Muscle of arm (tissue), 14 donors: ENCODE data around the gene TSEN2. TPM values are rescaled to one million over a fixed set of nuclear protein-coding genes. Genes with fewer than 3 reads are reported as not detected.
"Not testable (repeated sequence)": the region's sequence is repeated elsewhere in the genome, so short reads cannot be mapped to it uniquely, and the experiment has no call there.

Experiments used
- DNase-seq: peaks from one replicate; pipeline ENCODE4 v3.0.0-alpha.2; 2013
- long read RNA-seq, 11 donors: transcript quantifications; one replicate each; lab custom pipeline, GENCODE V29; 2026
- polyA plus RNA-seq, 12 donors: library from polyadenylated mRNA; unstranded; fragments of 120-200 nt; gene quantifications; one replicate each; pipeline ENCODE4 v1.2.1, GENCODE V29; 2013; ENCODE audit not compliant: insufficient read length in 12 of 12

Gene TSEN2
- polyA plus RNA-seq: 10 to 100 TPM in 6 of 12 donors, 1 to 10 TPM in 4, not detected in 2; 8.2 to 21.3 (median 11.2) TPM
- long read RNA-seq, donor 1, partial matches to known transcripts: 0 of 1 reads
- long read RNA-seq, donor 1, other reads (novel, unspliced or antisense): 0 of 1 reads
- long read RNA-seq, donor 2: 0 reads
- long read RNA-seq, donor 3: 0 reads
- long read RNA-seq, donor 4: 0 reads
- long read RNA-seq, donor 5: 0 reads
- long read RNA-seq, donor 6: 0 reads
- long read RNA-seq, donor 7: 0 reads
- long read RNA-seq, donor 8: 0 reads
- long read RNA-seq, donor 9, partial matches to known transcripts: 6 of 6 reads
- long read RNA-seq, donor 9, other reads (novel, unspliced or antisense): 0 of 6 reads
- long read RNA-seq, donor 10, partial matches to known transcripts: 0 of 1 reads
- long read RNA-seq, donor 10, other reads (novel, unspliced or antisense): 0 of 1 reads
- long read RNA-seq, donor 11: 0 reads

DNA sequence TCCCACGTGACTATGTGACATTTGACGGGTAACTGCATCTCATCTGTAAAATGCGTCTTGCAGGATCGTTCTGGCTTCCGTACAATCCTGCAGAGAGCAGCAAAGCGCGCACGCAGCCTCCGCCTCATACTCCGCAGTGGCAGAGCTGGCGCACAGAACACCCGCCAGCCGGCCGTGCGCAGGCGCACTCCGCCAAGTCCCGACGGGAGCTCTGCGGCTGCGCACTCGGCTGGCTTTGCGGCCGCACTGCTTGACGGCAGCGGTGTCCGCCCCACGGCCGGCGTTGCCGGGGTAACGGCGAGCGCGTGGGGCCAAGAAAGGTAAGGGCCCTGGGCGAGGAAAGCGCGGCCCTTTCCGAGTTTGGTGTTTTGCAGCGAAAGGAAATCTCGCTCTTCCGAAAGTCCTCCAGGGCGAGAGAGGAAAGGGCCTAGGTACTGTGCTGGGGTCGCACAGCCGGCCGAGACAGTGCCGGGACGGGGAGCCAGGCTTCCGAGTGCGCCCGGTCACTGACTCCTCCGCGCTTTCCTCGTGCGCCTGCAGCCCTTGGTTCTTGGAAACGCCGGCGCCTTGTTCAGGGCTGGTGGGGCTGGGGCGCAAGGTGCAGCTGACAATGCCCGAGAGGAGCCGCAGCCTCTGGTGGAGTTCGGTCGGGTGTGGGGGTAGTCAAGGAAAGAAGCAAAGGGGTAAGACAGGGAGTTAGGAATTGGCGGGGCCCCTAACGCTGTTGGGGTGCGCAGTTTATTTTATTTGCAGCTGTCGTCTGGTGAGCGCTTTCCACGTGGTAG is at the start of gene TSEN2:
Gene TSEN2 (plus strand): TSS at position 283 of the 785 bp plus-strand sequence. CDS start 5,321 bp downstream, outside the sequence.
- peak; percentile 96 for DNase-seq

DNA sequence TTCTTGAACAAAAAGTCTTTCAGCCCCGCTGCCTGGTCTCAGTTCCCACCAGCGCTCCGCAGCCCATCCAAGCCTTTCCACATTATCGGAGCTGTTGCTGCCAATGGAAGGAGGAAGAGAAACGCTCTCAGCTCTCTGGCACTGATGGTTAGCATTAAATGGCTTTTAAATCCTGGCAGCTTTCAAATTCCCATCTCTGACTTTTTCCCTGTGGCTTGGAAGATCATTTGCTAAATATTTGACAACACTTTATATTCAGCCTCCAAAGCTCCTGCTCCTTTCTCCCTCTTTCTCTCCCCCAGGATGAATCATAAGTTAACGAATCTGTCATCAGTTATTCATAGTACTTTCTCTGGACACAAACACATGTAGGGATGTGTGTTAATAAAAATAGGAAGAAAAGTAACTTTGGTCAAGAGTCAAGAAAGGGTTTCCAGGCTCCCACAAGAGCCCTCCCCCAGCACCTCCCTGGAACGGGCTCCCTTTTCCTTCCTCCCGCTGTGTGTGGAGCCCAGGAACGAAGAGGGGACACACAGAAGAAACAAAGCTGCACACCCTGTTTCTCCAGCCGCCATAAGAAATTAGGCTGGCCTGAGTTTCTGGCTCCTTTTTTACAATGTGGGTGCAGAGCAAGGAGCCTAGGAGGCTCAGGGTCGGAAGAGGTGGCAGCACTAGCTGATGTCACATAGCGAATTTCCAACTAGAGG is 47.6 kb upstream of the TSEN2 start:
- peak; percentile 77 for DNase-seq

DNA sequence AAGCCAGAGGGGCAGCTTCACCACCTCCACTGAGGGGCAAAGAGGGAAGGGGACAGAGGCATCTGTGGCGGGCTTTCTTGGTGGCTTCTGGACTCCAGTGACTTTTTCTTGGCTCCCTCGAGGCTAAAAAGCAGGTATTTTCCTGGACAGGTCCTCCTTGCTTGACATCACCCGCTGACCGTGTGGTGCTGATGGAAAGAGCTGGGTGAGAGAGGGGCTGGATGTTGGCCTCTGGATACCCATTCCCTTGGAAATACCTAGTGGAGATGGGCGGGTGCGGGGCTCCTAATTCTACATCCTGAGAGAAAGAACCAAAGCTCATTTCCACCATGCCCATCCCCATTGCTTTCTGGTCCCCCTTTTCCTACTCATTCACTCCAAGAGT is 47.1 kb upstream of the TSEN2 start:
- no peak for DNase-seq

DNA sequence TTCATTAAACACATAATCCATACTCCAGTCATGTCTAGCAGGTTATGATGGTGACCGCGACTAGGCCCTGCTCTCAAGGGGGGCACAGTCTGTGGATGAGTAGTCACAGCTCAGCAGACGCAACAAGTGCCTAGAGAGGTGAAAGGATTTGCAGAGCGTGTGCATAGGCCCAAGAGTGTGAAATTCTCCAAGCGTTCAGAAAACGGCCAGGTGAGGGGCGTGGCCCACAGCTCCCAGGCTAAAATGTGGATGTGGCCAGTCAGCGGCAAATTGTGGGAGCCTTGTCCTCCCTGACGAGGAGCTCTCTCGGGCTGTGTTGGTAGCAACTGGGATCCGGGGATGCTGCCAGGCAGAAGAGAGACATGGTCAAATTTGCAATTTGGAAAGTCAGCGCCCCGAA is 46.4 kb upstream of the TSEN2 start:
- no peak for DNase-seq

DNA sequence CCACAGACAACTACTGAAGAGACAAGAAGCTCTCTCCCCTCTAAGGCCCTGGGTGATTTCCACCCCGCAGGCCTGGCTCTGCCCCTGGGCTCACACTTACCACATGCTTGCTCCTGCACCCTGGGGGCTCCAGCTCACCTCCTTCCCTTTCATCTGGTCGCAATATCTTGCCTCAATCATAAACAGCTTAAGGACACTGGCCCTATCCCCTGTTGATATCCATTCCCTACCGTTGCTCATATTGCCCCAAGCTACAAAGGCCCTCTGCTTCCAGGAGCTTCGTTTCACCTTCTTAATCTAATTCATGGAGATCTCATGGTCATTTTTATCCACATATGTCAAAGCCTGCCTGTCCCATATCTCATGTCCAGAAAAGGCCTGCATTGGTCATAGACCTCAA is 46.0 kb upstream of the TSEN2 start:
- DNase-seq: no peak

DNA sequence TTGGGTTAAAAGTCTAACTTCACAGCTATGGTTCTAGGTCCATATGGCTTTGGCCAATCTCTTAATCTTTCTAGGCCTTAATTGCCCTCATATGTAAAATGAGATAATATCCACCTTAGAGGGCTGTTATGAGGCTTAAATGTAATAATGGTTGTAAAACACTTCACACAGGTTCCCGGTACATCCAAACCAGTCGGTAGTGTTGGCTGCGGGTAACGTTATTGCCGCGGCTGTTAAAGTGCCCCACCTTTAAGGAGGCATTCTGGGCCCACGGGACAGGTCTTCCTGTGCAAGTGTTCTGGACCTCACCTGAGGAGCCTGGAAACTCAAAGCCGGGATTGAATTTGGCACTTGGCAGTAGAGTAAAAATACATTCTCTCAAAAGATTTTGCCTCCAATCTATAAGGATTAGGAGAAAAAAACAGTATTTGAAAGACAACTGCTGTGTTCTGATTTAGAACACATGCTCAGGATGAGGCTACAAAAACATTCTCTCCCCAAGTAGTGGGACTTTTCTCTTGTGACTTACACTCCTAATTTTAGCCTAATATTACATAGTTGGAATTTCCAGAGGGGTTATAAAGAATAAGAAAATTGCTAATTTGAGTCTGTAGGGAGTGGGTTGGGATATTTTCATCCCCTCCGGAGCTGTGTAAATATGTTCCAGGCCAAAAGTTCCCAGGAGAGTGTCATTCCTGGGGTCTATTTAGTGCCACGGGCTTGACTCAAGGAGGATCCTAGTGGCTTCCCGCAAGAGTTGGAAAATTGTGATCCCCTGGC is 44.9 kb upstream of the TSEN2 start:
- no peak for DNase-seq

DNA sequence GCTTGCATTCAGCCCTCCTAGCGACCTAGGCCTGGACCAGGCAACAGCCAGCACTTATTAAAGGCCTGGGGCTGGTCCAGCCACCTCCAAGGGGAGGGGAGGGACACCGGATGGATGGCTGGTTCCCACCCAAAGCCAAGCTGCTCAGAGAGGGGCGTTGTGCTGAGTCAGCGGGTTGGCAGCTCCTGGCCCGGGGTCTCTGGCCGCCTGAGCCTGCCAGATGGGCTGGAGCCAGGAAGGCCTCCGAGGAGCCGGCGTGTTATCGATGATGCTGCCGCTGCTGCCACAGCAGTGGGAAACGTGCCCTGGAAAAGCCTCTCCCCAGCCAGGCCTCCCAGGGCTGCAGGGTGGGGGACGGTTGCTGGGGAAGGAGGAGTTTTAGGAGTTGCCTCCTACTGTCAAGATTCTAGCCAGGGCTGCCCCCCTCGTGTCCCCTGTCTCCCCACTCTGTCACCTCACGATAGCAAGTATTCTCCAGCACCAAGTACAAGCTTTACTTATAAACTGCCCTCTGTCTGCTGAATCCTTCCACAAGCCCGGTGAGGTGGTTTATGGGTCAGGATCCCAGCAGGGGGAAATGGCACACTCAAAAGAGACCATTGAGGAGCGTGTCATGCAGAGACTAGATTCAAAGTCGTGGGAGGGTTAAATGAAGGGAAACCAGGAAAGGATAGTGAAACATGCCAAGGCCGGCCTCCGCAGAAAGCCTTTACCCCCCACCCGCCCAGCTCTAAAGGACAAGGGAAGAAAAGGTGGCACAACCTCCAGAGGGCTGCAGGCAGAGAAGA is 43.2 kb upstream of the TSEN2 start:
- peak; percentile 62 for DNase-seq

DNA sequence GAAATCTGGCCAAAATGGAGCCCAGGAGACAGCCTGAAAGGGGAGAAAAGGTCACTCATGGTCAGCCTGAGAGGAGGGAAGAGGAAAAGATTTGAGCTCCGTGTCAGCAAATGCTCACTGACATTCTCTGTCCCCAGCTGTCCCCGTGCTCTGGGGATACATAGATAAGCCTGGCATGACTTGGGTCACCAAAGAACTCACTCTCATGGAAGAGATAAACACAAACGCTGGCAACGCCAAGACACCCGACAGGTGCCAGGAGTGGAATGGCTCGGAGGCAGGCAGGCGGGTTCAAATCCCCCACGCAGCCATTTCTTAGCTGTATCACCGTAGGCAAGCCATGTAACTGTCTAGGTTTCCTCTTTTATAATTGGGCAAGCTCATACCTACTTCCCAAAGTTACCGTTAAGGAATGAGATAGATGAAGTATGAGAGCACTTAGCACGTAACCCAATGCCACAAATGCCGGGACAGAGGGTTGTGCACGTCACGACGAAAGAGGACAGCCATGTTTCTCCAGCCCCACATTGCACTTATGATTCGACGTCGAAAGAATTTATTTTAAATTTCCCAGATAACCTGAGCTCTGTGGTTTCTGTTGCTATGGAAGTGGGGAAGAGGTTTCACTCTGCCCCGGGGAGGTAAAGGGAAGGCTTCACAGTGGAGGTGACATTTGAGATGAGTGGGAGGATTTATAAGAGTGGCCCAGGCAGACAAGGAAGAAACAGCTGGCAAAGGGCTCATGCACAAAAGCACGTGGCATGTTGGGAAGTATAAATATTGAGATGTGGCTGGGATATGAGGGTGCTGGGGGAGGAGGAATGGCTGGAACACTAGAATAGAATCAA is 41.4 kb upstream of the TSEN2 start:
- no peak for DNase-seq

DNA sequence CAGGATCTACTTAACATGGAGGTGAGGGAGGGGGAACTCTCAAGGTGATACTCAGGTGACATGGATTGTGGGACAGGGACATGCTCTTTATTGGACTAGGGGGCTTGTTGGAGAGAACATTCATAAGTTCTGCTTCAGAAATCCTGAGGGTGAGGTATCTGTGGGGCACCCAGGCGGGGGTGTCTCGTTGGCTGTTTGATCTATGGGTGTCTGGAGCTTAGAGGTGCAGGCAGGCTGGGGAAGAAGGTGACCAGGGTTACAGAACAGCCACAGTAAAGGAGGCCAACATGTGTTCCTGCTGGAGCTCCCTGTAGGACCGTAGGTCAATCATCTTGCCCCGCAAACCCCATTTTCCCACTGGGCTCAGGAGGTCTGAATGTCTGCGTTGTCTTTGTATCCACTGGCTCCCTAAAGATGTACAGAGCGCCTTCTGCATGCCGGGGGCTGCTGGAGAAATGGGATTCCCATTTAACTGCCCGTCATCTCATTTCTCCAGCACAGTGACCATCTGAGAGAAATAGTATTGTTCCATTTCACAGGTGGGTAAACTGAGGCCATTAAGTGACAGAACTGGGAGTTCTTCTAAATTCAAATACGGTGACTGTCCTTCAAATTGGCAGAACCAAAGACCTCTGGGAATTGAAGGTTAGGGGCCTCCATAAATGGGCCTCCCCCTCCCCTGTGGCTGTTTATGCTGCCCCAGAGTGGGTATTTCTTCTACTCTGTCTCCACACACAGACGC is 40.3 kb upstream of the TSEN2 start:
- no peak for DNase-seq

DNA sequence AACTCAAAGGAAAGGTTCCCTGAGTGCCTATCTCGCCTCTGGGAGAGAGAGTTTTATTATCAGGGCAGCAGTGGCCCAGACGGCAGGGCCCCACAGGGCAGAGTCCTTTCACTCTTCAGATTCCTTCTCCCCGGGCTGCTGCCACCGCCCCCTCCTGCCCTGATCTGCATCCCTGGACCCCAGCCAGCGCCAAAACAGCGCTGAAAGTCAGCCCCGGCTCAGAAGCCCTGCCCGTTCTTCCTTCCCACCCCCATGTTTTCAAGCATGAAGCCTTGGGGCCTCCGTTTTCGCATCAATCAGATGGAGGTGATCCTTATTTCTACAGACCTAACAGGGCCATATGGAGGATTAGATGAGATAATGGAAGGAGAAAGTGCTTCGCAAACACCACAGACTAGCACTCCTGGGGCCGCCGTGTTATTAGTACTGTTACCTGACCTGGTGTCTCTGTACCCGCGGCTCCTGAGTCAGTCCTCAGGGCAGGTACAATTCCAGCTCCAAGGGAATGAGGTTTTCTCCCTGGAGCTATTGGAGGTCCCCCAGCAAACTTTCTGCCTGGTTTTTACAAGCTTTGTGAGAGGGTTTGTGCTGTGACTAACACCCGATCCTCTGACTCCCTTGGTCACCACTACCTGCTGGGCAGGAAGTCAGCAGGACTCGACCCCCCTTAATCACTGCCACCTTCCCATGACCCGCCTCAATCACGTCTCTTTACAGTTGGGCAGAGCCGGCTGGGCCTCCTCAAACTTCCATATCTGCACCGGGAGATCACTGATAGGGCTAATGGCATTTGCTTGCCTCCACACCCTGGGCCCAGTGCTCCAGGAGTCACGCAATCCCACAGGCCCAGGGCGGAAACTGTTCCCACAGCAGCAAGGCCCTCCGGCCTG is 39.5 kb upstream of the TSEN2 start:
- DNase-seq: no peak

DNA sequence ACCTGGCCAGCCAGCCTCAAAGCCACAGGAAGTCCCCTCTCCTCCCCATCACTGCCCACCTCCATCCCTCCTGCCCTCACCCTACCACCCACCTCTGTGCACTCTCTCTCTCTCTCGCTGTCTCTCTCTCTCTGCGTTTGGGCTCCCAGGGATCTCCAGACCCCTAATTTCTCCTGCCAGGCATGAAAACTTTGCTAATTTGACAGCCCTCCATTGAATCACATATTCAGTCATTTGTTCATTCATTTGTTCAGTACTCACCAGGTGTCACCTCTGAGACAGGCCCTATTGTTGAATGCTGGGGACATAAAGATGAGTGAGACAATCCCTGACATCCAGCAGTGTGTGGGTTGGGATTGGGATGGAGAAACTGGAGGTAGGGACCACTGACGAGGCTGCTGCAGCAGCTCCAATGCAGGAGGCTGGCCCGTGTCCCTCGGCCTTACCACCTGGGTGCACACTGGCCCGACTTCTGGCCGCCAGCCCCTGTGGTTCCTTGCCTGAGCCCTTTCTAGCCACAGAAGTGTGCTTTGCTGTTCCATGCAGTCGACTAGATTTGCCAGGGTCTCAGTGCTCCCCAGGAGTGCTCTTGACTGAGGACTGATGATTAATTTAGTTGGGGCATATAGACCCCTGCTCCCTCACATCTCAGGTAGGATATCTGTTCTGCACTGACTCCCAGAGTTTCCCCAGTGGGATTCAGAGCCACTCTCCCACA is 38.6 kb upstream of the TSEN2 start:
- DNase-seq: no peak

DNA sequence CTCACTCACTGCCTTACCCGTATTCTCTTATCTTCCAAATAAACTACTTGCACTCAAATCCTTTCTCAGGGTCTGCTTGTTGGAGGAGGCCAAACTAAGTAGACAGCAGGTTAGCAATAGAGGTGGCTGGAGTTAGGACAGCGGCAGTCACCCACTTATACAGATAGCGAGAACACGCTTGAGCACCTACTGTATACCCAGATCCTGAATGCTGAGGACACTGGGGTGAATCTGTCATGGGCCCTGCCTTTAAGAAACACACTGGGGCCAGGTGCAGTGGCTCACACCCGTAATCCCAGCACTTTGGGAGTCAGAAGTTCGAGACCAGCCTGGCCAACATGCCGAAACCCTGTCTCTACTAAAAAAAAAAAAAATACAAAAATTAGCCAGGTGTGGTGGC is 38.0 kb upstream of the TSEN2 start:
- DNase-seq: no peak

DNA sequence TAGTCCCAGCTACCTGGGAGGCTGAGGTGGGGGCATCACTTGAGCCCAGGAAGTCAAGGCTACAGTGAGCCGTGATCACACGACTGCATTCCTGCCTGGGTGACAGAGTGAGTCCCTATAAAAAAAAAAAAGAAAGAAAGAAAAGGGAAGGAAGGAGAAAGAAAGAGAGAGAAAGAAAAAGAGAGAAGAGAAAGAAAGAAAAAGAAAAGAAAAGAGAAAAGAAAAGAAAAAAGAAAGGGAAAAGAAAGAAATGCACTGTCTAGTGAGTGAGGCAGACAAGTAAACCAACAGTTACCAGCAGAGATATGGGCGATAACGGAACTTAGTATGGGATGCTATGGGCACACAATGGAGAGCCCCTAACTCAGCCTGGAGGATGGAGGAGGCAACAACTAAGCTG is 37.2 kb upstream of the TSEN2 start:
- no peak for DNase-seq

DNA sequence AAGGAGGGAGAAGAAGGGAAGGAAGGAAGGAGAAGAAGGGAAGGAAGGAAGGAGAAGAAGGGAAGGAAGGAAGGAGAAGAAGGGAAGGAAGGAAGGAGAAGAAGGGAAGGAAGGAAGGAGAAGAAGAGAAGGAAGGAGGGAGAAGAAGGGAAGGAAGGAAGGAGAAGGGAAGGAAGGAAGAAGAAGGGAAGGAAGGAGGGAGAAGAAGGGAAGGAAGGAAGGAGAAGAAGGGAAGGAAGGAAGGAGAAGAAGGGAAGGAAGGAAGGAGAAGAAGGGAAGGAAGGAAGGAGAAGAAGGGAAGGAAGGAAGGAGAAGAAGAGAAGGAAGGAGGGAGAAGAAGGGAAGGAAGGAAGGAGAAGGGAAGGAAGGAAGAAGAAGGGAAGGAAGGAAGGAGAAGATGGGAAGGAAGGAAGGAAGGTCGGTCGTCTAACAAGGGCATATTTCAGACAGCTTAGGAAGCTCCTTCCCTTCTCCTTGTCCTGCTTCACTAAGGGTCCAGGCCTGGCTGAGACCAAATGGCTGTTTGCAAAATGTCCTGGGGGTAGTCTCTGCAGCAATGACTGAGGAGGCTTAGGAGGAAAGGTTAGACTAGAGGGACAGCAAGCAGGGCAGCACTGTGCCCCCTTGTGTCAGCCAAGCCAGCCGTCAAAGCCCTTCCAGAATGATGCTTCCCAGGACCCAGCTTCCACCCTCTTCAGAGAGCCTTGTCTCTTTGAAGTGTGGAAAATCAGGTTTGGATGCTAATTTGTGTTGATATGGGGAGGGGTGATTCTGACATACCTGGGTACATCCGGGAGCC is 35.7 kb upstream of the TSEN2 start:
- not testable (repeated sequence) for DNase-seq

DNA sequence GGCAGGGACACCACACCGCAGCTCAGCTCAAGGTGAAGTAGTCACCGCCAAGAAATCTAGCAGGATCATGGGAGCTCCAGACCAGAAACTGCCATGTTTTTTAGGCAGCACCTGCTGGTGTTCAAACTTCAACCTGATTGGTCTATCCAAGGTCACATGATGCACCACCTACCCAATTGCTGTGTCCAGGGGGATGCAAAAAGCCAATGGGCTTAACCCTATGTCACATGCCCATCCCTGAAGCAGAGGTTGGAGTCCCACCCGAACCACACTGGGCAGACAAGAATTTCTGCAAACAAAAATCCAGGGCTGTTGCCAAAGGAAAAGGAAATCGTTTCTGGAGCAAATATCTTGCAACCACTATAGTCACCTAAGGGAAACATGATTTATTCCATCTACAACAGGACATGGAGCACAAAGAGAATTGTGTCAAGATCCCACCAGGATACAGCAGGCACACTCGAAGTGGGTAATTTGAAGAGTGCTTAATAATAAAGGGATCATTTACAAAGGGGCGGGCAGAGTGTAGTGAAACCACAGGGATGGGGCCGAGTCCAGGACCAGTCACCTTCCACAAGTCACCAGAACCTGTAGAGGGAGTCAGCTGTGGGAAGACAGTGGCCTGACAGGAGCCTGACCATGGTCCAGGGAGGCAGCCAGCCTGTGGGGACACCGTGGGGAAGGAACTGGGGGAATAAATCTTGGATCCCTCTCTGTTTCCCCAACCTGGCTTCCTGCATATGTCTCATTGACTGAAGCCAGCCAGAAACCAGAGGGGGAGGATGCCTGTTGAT is 34.2 kb upstream of the TSEN2 start:
- no peak for DNase-seq

DNA sequence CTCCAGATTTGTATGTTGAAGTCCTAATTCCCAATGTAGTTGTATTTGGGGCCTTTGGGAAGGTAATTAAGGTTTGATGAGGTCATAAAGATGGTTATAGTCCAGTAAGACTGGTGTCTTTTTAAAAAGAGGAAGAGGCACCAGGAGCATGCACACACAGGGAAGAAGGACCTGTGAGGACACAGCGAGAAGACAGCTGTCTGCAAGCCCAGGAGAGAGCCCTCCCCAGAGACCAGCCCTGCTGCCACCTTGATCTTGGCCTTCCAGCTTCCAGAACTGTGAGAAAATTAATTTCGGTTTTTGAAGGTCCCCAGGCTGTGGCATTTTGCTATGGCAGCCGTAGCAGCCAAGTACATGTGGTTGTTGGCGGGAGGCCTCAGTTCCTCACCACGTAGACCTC is 32.8 kb upstream of the TSEN2 start:
- DNase-seq: no peak
